HCT116 (cell line): ENCODE data around the gene C1QL4. TPM values are rescaled to one million over a fixed set of nuclear protein-coding genes. Genes with fewer than 3 reads are reported as not detected.

Experiments
- ATAC-seq: fragments of 200-7000 bp; cut with Tn5 transposase; 2 replicates; pipeline ENCODE4 v1.9.1; 2020; ENCODE audit warnings: mild to moderate bottlenecking, moderate library complexity
- BruUV-seq: library from RNA; stranded (reverse); fragments of 400-500 nt; replicated peaks from 2 replicates; lab custom pipeline; 2021; lab: Mats Ljungman, UMichigan
- CTCF ChIA-PET: fragments of 300-600 bp; sonication (Branson Sonifier 250); formaldehyde crosslinking; loops from one replicate; lab custom pipeline; 2021; ENCODE audit warnings: antibody characterized with exemption; lab: Charles Lee
- POLR2A ChIA-PET: fragments of 300-600, 350-600 bp; sonication (Branson Sonifier 250); formaldehyde crosslinking; loops from one replicate; lab custom pipeline; 2021; ENCODE audit warnings: antibody characterized with exemption; lab: Charles Lee
- RAD21 ChIA-PET, 2 experiments: fragments of 300-600 bp; sonication (Branson Sonifier 250); formaldehyde crosslinking; loops; one replicate each; lab custom pipeline; 2023; ENCODE audit warnings: low total read pairs in 2 of 2; ENCODE audit not compliant: uncharacterized antibody in 2 of 2, unreplicated experiment in 2 of 2, low non-redundant PET in 1 of 2; lab: Charles Lee
- DNase-seq: peaks from one replicate; pipeline ENCODE4 v3.0.0-alpha.2; 2010; ENCODE audit warnings: low read depth, low spot score
- H2AFZ ChIP-seq: fragments of 200-600 bp; shearing (Covaris generic), sonication (generic); 2 replicates; pipeline ENCODE4 v1.6.1; 2017; ENCODE audit warnings: low read depth, mixed run types, mixed read lengths, antibody characterized with exemption, low read length; ENCODE audit not compliant: poor library complexity, severe bottlenecking
- H3K27ac ChIP-seq: 2 replicates; pipeline ENCODE4 v1.5.1; 2012; ENCODE audit warnings: low read depth, low read length
- H3K27me3 ChIP-seq: fragments of 200-600 bp; sonication (generic); 2 replicates; pipeline ENCODE4 v1.6.1; 2016; ENCODE audit warnings: mixed run types, low read length, mixed read lengths; ENCODE audit not compliant: insufficient read depth
- H3K36me3 ChIP-seq, 2 experiments: fragments of 200-500 bp in 1 of 2; fragments of 200-600 bp in 1 of 2; sonication (Bioruptor generic) in 1 of 2; sonication (generic) in 1 of 2; 2 replicates each; pipeline versions ENCODE4 v1.5.1 to v1.6.1; 2014 to 2016; ENCODE audit warnings: low read length in 2 of 2, inconsistent platforms in 1 of 2, mixed read lengths in 1 of 2, mixed run types in 1 of 2; ENCODE audit not compliant: insufficient read depth in 2 of 2, control insufficient read depth in 1 of 2
- H3K4me1 ChIP-seq, 2 experiments: fragments of 200-600 bp in 1 of 2; sonication (generic) in 1 of 2; 2 replicates each; pipeline versions ENCODE4 v1.5.1 to v1.6.1; 2012 to 2017; ENCODE audit warnings: low read length in 2 of 2, inconsistent platforms in 1 of 2, mild to moderate bottlenecking in 1 of 2, mixed read lengths in 1 of 2, mixed run types in 1 of 2, moderate library complexity in 1 of 2; ENCODE audit not compliant: insufficient read depth in 2 of 2, control insufficient read depth in 1 of 2
- H3K4me2 ChIP-seq: fragments of 200-600 bp; sonication (generic); 2 replicates; pipeline ENCODE4 v1.6.1; 2017; ENCODE audit warnings: mixed run types, low read length, mixed read lengths
- H3K4me3 ChIP-seq, 2 experiments: fragments of 200-600 bp in 1 of 2; sonication (generic) in 1 of 2; replicated peaks in 1 of 2; 2 replicates each; pipeline ENCODE4 v1.5.1; 2011 to 2016; ENCODE audit warnings: low read length in 2 of 2, control low read depth in 1 of 2, low read depth in 1 of 2, mild to moderate bottlenecking in 1 of 2, mixed read lengths in 1 of 2, mixed run types in 1 of 2
- H3K79me2 ChIP-seq: fragments of 200-600 bp; sonication (generic); 2 replicates; pipeline ENCODE4 v1.6.1; 2017; ENCODE audit warnings: mild to moderate bottlenecking, mixed run types, low read length, moderate library complexity, mixed read lengths; ENCODE audit not compliant: insufficient read depth
- H3K9ac ChIP-seq: fragments of 200-600 bp; sonication (generic); 2 replicates; pipeline ENCODE4 v1.6.1; 2016; ENCODE audit warnings: low read length, mixed read lengths
- H3K9me2 ChIP-seq: fragments of 200-600 bp; sonication (generic), shearing (Covaris generic); 2 replicates; pipeline ENCODE4 v1.6.1; 2017; ENCODE audit warnings: mixed run types, mild to moderate bottlenecking, moderate library complexity; ENCODE audit not compliant: insufficient read depth
- H3K9me3 ChIP-seq, 2 experiments: fragments of 200-500 bp in 1 of 2; fragments of 200-600 bp in 1 of 2; sonication (Bioruptor generic) in 1 of 2; sonication (generic) in 1 of 2; 2 replicates each; pipeline ENCODE4 v1.6.1; 2014 to 2017; ENCODE audit warnings: low read length in 2 of 2, mixed read lengths in 2 of 2, inconsistent platforms in 1 of 2, low read depth in 1 of 2, mild to moderate bottlenecking in 1 of 2, mixed run types in 1 of 2, moderate library complexity in 1 of 2; ENCODE audit not compliant: control insufficient read depth in 1 of 2, insufficient read depth in 1 of 2
- H4K20me1 ChIP-seq: fragments of 200-600 bp; sonication (generic), shearing (Covaris generic); 2 replicates; pipeline ENCODE4 v1.6.1; 2017; ENCODE audit warnings: mixed run types, mild to moderate bottlenecking, moderate library complexity; ENCODE audit not compliant: insufficient read depth
- ATF3 ChIP-seq: IDR thresholded peaks from 2 replicates; pipeline ENCODE4 v1.6.1; 2012
- CBX3 ChIP-seq: IDR thresholded peaks from 2 replicates; pipeline ENCODE4 v1.6.1; 2012; ENCODE audit warnings: low read depth
- CEBPB ChIP-seq: IDR thresholded peaks from 2 replicates; pipeline ENCODE4 v1.6.1; 2012; ENCODE audit warnings: low read depth
- EGR1 ChIP-seq: IDR thresholded peaks from 2 replicates; pipeline ENCODE4 v1.6.1; 2012; ENCODE audit warnings: low read depth
- ELF1 ChIP-seq: IDR thresholded peaks from 2 replicates; pipeline ENCODE4 v1.6.1; 2012; ENCODE audit warnings: low read depth, borderline replicate concordance
- EZH2 ChIP-seq: fragments of 200-600 bp; sonication (generic); IDR thresholded peaks from 2 replicates; pipeline ENCODE4 v1.6.1; 2017; ENCODE audit warnings: antibody characterized with exemption, mixed run types
- FOSL1 ChIP-seq: IDR thresholded peaks from 2 replicates; pipeline ENCODE4 v1.6.1; 2012; ENCODE audit warnings: low read depth
- JUND ChIP-seq: IDR thresholded peaks from 2 replicates; pipeline ENCODE4 v1.6.1; 2012
- MAX ChIP-seq: IDR thresholded peaks from 2 replicates; pipeline ENCODE4 v1.6.1; 2012
- POLR2A ChIP-seq: IDR thresholded peaks from 2 replicates; pipeline ENCODE4 v1.7.0; 2011; ENCODE audit warnings: borderline replicate concordance; ENCODE audit not compliant: insufficient read depth, insufficient read length; ENCODE audit errors: extremely low read depth
- POLR2AphosphoS5 ChIP-seq: IDR thresholded peaks from 2 replicates; pipeline ENCODE4 v1.6.1; 2011; ENCODE audit warnings: mild to moderate bottlenecking, low read depth, low read length, moderate library complexity
- REST ChIP-seq: IDR thresholded peaks from 2 replicates; pipeline ENCODE4 v1.6.1; 2012; ENCODE audit warnings: low read depth
- SP1 ChIP-seq: IDR thresholded peaks from 2 replicates; pipeline ENCODE4 v1.6.1; 2012; ENCODE audit warnings: low read depth
- SRF ChIP-seq: IDR thresholded peaks from 2 replicates; pipeline ENCODE4 v1.6.1; 2012; ENCODE audit warnings: low read depth
- TCF7L2 ChIP-seq: IDR thresholded peaks from 2 replicates; pipeline ENCODE4 v1.7.0; 2011; ENCODE audit warnings: borderline replicate concordance, inconsistent platforms; ENCODE audit not compliant: insufficient read depth, insufficient read length; ENCODE audit errors: extremely low read depth
- ZFX ChIP-seq: fragments of 450-650 bp; IDR thresholded peaks from 2 replicates; pipeline ENCODE4 v1.6.1; 2017
- ZNF274 ChIP-seq: fragments of 200-500 bp; sonication (Bioruptor generic); IDR thresholded peaks from 2 replicates; pipeline ENCODE4 v1.6.1; 2014; ENCODE audit warnings: mild to moderate bottlenecking, low read depth, low read length, inconsistent platforms
- intact Hi-C: fragments of 100-400 bp; cut with micrococcal nuclease; formaldehyde crosslinking; loops from 2 replicates; pipeline ENCODE4 v1.10.0; 2022
- total RNA-seq: library from RNA; stranded (reverse); gene quantifications from one replicate; pipeline ENCODE4 v1.2.1, GENCODE V29; 2021; ENCODE audit not compliant: unreplicated experiment
- TF ChIP-seq, protein P1 (sequence below): IDR thresholded peaks from 2 replicates; pipeline ENCODE4 v1.6.1; 2011; ENCODE audit warnings: mild to moderate bottlenecking, low read length, moderate library complexity; ENCODE audit not compliant: insufficient replicate concordance; ENCODE audit errors: extremely low read depth

C1QL4 gene
- total RNA-seq, 1 experiment from 2014 or later: 8.1 TPM

DNA sequence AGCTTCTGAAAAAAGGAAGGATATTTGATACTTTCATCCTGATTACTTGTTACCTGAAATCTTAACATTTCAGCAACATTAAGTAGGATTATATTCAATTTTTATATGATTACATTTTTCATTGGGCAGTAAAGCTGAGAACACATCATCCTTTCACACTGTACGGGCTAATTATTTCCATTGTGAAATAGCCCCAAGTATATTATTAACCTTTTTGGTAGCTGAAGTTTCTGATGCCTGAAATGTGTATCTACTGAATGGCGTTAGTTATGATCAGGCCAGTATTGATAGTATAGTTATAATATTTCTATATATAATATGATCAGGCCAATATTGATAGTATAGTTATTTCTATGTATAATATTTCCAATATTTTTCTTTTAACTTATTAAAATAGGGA lies 40.4 kb upstream of the C1QL4 start:
- TF ChIP-seq POLR2AphosphoS5 (no peak), CBX3 (no peak), ELF1 (no peak), EZH2 (no peak), MAX (no peak), ATF3 (no peak), ZNF274 (no peak), CEBPB (no peak), SRF (no peak), EGR1 (no peak), TCF7L2 (no peak), SP1 (no peak), JUND (no peak), FOSL1 (no peak), POLR2A (no peak), ZFX (no peak), REST (no peak)
- TF ChIP-seq, protein P1, sequence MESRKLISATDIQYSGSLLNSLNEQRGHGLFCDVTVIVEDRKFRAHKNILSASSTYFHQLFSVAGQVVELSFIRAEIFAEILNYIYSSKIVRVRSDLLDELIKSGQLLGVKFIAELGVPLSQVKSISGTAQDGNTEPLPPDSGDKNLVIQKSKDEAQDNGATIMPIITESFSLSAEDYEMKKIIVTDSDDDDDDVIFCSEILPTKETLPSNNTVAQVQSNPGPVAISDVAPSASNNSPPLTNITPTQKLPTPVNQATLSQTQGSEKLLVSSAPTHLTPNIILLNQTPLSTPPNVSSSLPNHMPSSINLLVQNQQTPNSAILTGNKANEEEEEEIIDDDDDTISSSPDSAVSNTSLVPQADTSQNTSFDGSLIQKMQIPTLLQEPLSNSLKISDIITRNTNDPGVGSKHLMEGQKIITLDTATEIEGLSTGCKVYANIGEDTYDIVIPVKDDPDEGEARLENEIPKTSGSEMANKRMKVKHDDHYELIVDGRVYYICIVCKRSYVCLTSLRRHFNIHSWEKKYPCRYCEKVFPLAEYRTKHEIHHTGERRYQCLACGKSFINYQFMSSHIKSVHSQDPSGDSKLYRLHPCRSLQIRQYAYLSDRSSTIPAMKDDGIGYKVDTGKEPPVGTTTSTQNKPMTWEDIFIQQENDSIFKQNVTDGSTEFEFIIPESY: no peak
- CTCF ChIA-PET: no interaction called here
- ATAC-seq (no peak), DNase-seq (no peak)
- H3K27me3 ChIP-seq: no peaks in the 10 kb centered on the region
- POLR2A ChIA-PET: interaction anchor here (1.6 kb wide), 1 partner anchor 10 kb away, joined by 5 read pairs; the partner anchor contains the start of gene SPATS2
- no peak overlapping the region for H3K4me3 ChIP-seq
- peaks cover 94% of the 10 kb centered on the region for H3K79me2 ChIP-seq
- no peaks in the 10 kb centered on the region for H3K9me3 ChIP-seq
- BruUV-seq: TSS peak; percentile 2
- H3K4me2 ChIP-seq: no peak overlapping the region
- no peaks in the 10 kb centered on the region; a peak in 1 of 4 replicates for H3K36me3 ChIP-seq
- peaks cover 19 to 30% of the 10 kb centered on the region in 2 experiments for H3K4me1 ChIP-seq
- H3K9ac ChIP-seq: no peak overlapping the region
- no peak overlapping the region for H3K27ac ChIP-seq
- intact Hi-C loops: no loop called here
- RAD21 ChIA-PET: no interaction called here
- H3K9me2 ChIP-seq: no peaks in the 10 kb centered on the region
- no peak overlapping the region for H2AFZ ChIP-seq
- peaks cover 4% of the 10 kb centered on the region; the same call in 1 of the 2 replicates for H4K20me1 ChIP-seq
